Measurements from ENCODE around the gene ANLN.
"Not testable (repeated sequence)": the region's sequence is repeated elsewhere in the genome, so short reads cannot be mapped to it uniquely, and the experiment has no call there.

Gene ANLN

GRCh38 chr7:36368496-36368895 is 21.2 kb upstream of the ANLN start:
- TF ChIP-seq FOXK2 (IDR thresholded peaks at IDR 0.05) (no peak), LEF1 (IDR thresholded peaks at IDR 0.05; ENCODE audit: borderline replicate concordance) (no peak), NFRKB (IDR thresholded peaks at IDR 0.05) (no peak), HDGF (IDR thresholded peaks at IDR 0.05; ENCODE audit: borderline replicate concordance) (no peak), BHLHE40 (IDR thresholded peaks at IDR 0.05; ENCODE audit: borderline replicate concordance) (no peak), ZNF384 (IDR thresholded peaks at IDR 0.05) (no peak), FOXM1 (IDR thresholded peaks at IDR 0.05; ENCODE audit: borderline replicate concordance) (no peak), PKNOX1 (IDR thresholded peaks at IDR 0.05) (no peak), L3MBTL2 (conservative IDR thresholded peaks at IDR 0.05) (no peak), ARNT (IDR thresholded peaks at IDR 0.05) (no peak)
- ChIA-PET POLR2A (interaction anchor here (3.3 kb wide), 1 partner anchor 22 kb away, joined by 33 read pairs; the partner anchor contains the start of gene ANLN), CTCF (interaction anchor here (0.6 kb wide), 1 partner anchor 38 kb away, joined by 3 read pairs; no protein-coding TSS in a partner anchor)
- DNase-seq (ENCODE audit: extremely low spot score): no peak

- ChIA-PET CTCF (no interaction called here), POLR2A (interaction anchor here (3.3 kb wide), 1 partner anchor 22 kb away, joined by 33 read pairs; the partner anchor contains the start of gene ANLN)
- TF ChIP-seq HDGF (IDR thresholded peaks at IDR 0.05; ENCODE audit: borderline replicate concordance) (no peak), ZNF384 (IDR thresholded peaks at IDR 0.05) (no peak), FOXK2 (IDR thresholded peaks at IDR 0.05) (no peak), ELF4 (IDR thresholded peaks at IDR 0.05) (no peak), FOXM1 (IDR thresholded peaks at IDR 0.05; ENCODE audit: borderline replicate concordance) (no peak)
- DNase-seq (ENCODE audit: extremely low spot score): no peak
Observed at GRCh38 chr7:36369171-36369570, 20.5 kb upstream of the ANLN start.

- CTCF ChIA-PET: no interaction called here
- no peak for DNase-seq (ENCODE audit: extremely low spot score)
- TF ChIP-seq LEF1 (IDR thresholded peaks at IDR 0.05; ENCODE audit: borderline replicate concordance): no peak
- TF ChIP-seq ELF4 (IDR thresholded peaks at IDR 0.05): no peak
- TF ChIP-seq FOXK2 (IDR thresholded peaks at IDR 0.05): no peak
- no peak for TF ChIP-seq TARDBP (IDR thresholded peaks at IDR 0.05)
- TF ChIP-seq CTBP1 (IDR thresholded peaks at IDR 0.05; ENCODE audit: borderline replicate concordance): no peak
- TF ChIP-seq ZNF384 (IDR thresholded peaks at IDR 0.05): no peak
- no peak for TF ChIP-seq FOXA1 (IDR thresholded peaks at IDR 0.05)
- no peak for TF ChIP-seq FOXM1 (IDR thresholded peaks at IDR 0.05; ENCODE audit: borderline replicate concordance)
- POLR2A ChIA-PET: no interaction called here
Observed at GRCh38 chr7:36370046-36370445, 19.6 kb upstream of the ANLN start.

- no peak for DNase-seq (ENCODE audit: extremely low spot score)
- no peak for TF ChIP-seq ELF4 (IDR thresholded peaks at IDR 0.05)
- no peak for TF ChIP-seq L3MBTL2 (conservative IDR thresholded peaks at IDR 0.05)
- no peak for TF ChIP-seq PKNOX1 (IDR thresholded peaks at IDR 0.05)
- no peak for TF ChIP-seq LEF1 (IDR thresholded peaks at IDR 0.05; ENCODE audit: borderline replicate concordance)
- no peak for TF ChIP-seq SUZ12 (IDR thresholded peaks at IDR 0.05)
- no peak for TF ChIP-seq NFRKB (IDR thresholded peaks at IDR 0.05)
- no peak for TF ChIP-seq SP1 (IDR thresholded peaks at IDR 0.05)
- TF ChIP-seq HDGF (IDR thresholded peaks at IDR 0.05; ENCODE audit: borderline replicate concordance): no peak
- TF ChIP-seq FOXA1 (IDR thresholded peaks at IDR 0.05): no peak
- no peak for TF ChIP-seq TARDBP (IDR thresholded peaks at IDR 0.05)
- no peak for TF ChIP-seq CTBP1 (IDR thresholded peaks at IDR 0.05; ENCODE audit: borderline replicate concordance)
- no peak for TF ChIP-seq ZNF384 (IDR thresholded peaks at IDR 0.05)
- TF ChIP-seq ARNT (IDR thresholded peaks at IDR 0.05): no peak
- no peak for TF ChIP-seq FOXM1 (IDR thresholded peaks at IDR 0.05; ENCODE audit: borderline replicate concordance)
- no peak for TF ChIP-seq FOXK2 (IDR thresholded peaks at IDR 0.05)
- POLR2A ChIA-PET: no interaction called here
- CTCF ChIA-PET: no interaction called here
Observed at GRCh38 chr7:36372156-36372555, 17.5 kb upstream of the ANLN start.

- CTCF ChIA-PET; DNase-seq (ENCODE audit: extremely low spot score): not testable (repeated sequence)
- POLR2A ChIA-PET: interaction anchor here (1.4 kb wide), 1 partner anchor 12 kb away, joined by 4 read pairs; no protein-coding TSS in a partner anchor
Observed at GRCh38 chr7:36378555-36378954, 11.1 kb upstream of the ANLN start.

GRCh38 chr7:36379831-36380504 is 9.7 kb upstream of the ANLN start:
- DNase-seq (ENCODE audit: extremely low spot score): no peak
- ChIA-PET POLR2A (interaction anchor here (1.4 kb wide), 1 partner anchor 11 kb away, joined by 4 read pairs; no protein-coding TSS in a partner anchor), CTCF (interaction anchor here (0.6 kb wide), 1 partner anchor 176 kb away, joined by 3 read pairs; no protein-coding TSS in a partner anchor)
- TF ChIP-seq FOXK2 (IDR thresholded peaks at IDR 0.05): no peak
- no peak for TF ChIP-seq SP1 (IDR thresholded peaks at IDR 0.05)
- TF ChIP-seq HDGF (IDR thresholded peaks at IDR 0.05; ENCODE audit: borderline replicate concordance): no peak
- no peak for TF ChIP-seq LEF1 (IDR thresholded peaks at IDR 0.05; ENCODE audit: borderline replicate concordance)
- no peak for TF ChIP-seq FOXA1 (IDR thresholded peaks at IDR 0.05)

GRCh38 chr7:36381056-36381455 is 8.6 kb upstream of the ANLN start:
- TF ChIP-seq PKNOX1 (IDR thresholded peaks at IDR 0.05) (no peak), TARDBP (IDR thresholded peaks at IDR 0.05) (no peak), NFRKB (IDR thresholded peaks at IDR 0.05) (no peak), L3MBTL2 (conservative IDR thresholded peaks at IDR 0.05) (no peak), FOXK2 (IDR thresholded peaks at IDR 0.05) (no peak)
- DNase-seq (ENCODE audit: extremely low spot score): no peak
- ChIA-PET CTCF (no interaction called here), POLR2A (interaction anchor here (1.1 kb wide), 1 partner anchor 12 kb away, joined by 3 read pairs; no protein-coding TSS in a partner anchor)

- DNase-seq (ENCODE audit: extremely low spot score); CTCF ChIA-PET; POLR2A ChIA-PET: not testable (repeated sequence)
Observed at GRCh38 chr7:36383284-36383683, 6.4 kb upstream of the ANLN start.

GRCh38 chr7:36385646-36386045 is 4.0 kb upstream of the ANLN start:
- CTCF ChIA-PET; DNase-seq (ENCODE audit: extremely low spot score); POLR2A ChIA-PET: not testable (repeated sequence)

Data from HEK293T (cell line).